Neural progenitor cell (in vitro differentiated cells): ENCODE measurements around the gene LDAF1. TPM values are rescaled to one million over a fixed set of nuclear protein-coding genes. Genes with fewer than 3 reads are reported as not detected.

Experiments
- DNase-seq: peaks from one replicate; pipeline ENCODE4 v3.0.0-alpha.2; 2016; ENCODE audit warnings: low spot score
- H2AFZ ChIP-seq: fragments of 200-600 bp; sonication (generic); replicated peaks from 2 replicates; pipeline ENCODE4 v1.6.1; 2016; ENCODE audit warnings: antibody characterized with exemption
- H3F3A ChIP-seq: fragments of 200-600 bp; sonication (generic); 2 replicates; pipeline ENCODE4 v1.6.1; 2016; ENCODE audit warnings: antibody characterized with exemption, low read depth
- H3K27ac ChIP-seq: fragments of 200-600 bp; sonication (generic); 2 replicates; pipeline ENCODE4 v1.5.1; 2016; ENCODE audit warnings: mild to moderate bottlenecking
- H3K27me3 ChIP-seq: fragments of 200-600 bp; sonication (generic); 2 replicates; pipeline ENCODE4 v1.6.1; 2016; ENCODE audit warnings: mild to moderate bottlenecking, moderate library complexity
- H3K36me3 ChIP-seq: fragments of 200-600 bp; sonication (generic); 2 replicates; pipeline ENCODE4 v1.5.1; 2016
- H3K4me1 ChIP-seq: fragments of 200-600 bp; sonication (generic); 2 replicates; pipeline ENCODE4 v1.6.1; 2016; ENCODE audit warnings: mixed run types
- H3K4me2 ChIP-seq: fragments of 200-600 bp; sonication (generic); 2 replicates; pipeline ENCODE4 v1.6.1; 2016
- H3K4me3 ChIP-seq: fragments of 200-600 bp; sonication (generic); 2 replicates; pipeline ENCODE4 v1.5.1; 2016
- H3K79me2 ChIP-seq: fragments of 200-600 bp; sonication (generic); 2 replicates; pipeline ENCODE4 v1.6.1; 2016; ENCODE audit warnings: low read depth
- H3K9ac ChIP-seq: fragments of 200-600 bp; sonication (generic); 2 replicates; pipeline ENCODE4 v1.6.1; 2016
- H3K9me3 ChIP-seq: fragments of 200-600 bp; sonication (generic); 2 replicates; pipeline ENCODE4 v1.5.1; 2016; ENCODE audit warnings: low read depth
- H4K20me1 ChIP-seq: fragments of 200-600 bp; sonication (generic); 2 replicates; pipeline ENCODE4 v1.6.1; 2016; ENCODE audit warnings: low read depth
- H3K27ac Mint-ChIP-seq: 3 replicates; pipeline ENCODE4 v1.8.0; 2021; ENCODE audit warnings: mixed read lengths
- H3K27me3 Mint-ChIP-seq: 2 replicates; pipeline ENCODE4 v1.8.0; 2022; ENCODE audit warnings: low read depth, mild to moderate bottlenecking, inconsistent platforms, moderate library complexity, mixed read lengths; ENCODE audit not compliant: insufficient read depth
- H3K36me3 Mint-ChIP-seq: 3 replicates; pipeline ENCODE4 v1.8.0; 2021; ENCODE audit warnings: mixed read lengths
- H3K4me1 Mint-ChIP-seq: 3 replicates; pipeline ENCODE4 v1.8.0; 2021; ENCODE audit warnings: mixed read lengths
- H3K4me3 Mint-ChIP-seq: 3 replicates; pipeline ENCODE4 v1.8.0; 2021; ENCODE audit warnings: mild to moderate bottlenecking, moderate library complexity, mixed read lengths
- H3K9me3 Mint-ChIP-seq: 3 replicates; pipeline ENCODE4 v1.8.0; 2020; ENCODE audit warnings: mixed read lengths
- CTCF ChIP-seq: fragments of 200-600 bp; sonication (generic); IDR thresholded peaks from 2 replicates; pipeline ENCODE4 v1.5.1; 2017; ENCODE audit warnings: antibody characterized with exemption, mild to moderate bottlenecking
- EZH2 ChIP-seq: fragments of 200-600 bp; sonication (generic); IDR thresholded peaks from 2 replicates; pipeline ENCODE4 v1.6.1; 2017; ENCODE audit warnings: antibody characterized with exemption, mild to moderate bottlenecking, moderate library complexity
- EZH2phosphoT487 ChIP-seq: fragments of 200-600 bp; sonication (generic); IDR thresholded peaks from 2 replicates; pipeline ENCODE4 v1.6.1; 2017; ENCODE audit warnings: antibody characterized with exemption
- total RNA-seq: library from RNA; depleted of rRNA; stranded (reverse); fragments of >200 nt; gene quantifications from 2 replicates; pipeline ENCODE4 v1.2.3, GENCODE V29; 2015; ENCODE audit warnings: low replicate concordance

LDAF1 gene
- total RNA-seq, 1 donor from 2014 or later = 34.8 TPM

GRCh38 chr16:21208446-21209230, 50.2 kb downstream of the LDAF1 start:
- no peaks in the 10 kb centered on the region for H3K4me1 Mint-ChIP-seq

GRCh38 chr16:21211486-21211885, 53.0 kb downstream of the LDAF1 start, which contains the start of gene ZP2:
ZP2 (minus strand) TSS chr16:21211574; CDS start chr16:21211547, 27 bp downstream.
- H2AFZ ChIP-seq = no peak within 1 kb of the TSS
- H3K4me1 ChIP-seq = no peaks in the 10 kb centered on the region
- H3K4me2 ChIP-seq = no peak within 1 kb of the TSS
- H3K36me3 ChIP-seq = no peaks in the 10 kb centered on the region
- H3K9ac ChIP-seq = no peak within 1 kb of the TSS
- Mint-ChIP-seq H3K4me3 (no peak within 1 kb of the TSS), H3K36me3 (no peaks in the 10 kb centered on the region), H3K4me1 (no peaks in the 10 kb centered on the region), H3K9me3 (peaks cover 2% of the 10 kb centered on the region), H3K27ac (peak within 1 kb of the TSS; percentile 57), H3K27me3 (peaks cover 2% of the 10 kb centered on the region)
- no peak within 1 kb of the TSS for H3K4me3 ChIP-seq
- TF ChIP-seq CTCF = no peak
- no peak for TF ChIP-seq EZH2phosphoT487
- no peak for TF ChIP-seq EZH2
- no peaks in the 10 kb centered on the region for H3K9me3 ChIP-seq
- H3F3A ChIP-seq = no peaks in the 10 kb centered on the region
- H3K27me3 ChIP-seq = no peaks in the 10 kb centered on the region
- DNase-seq = no peak
- H3K79me2 ChIP-seq = no peaks in the 10 kb centered on the region
- H4K20me1 ChIP-seq = no peaks in the 10 kb centered on the region
- H3K27ac ChIP-seq = no peak within 1 kb of the TSS

More at GRCh38 chr16:21208446-21209230, 50.2 kb downstream of the LDAF1 start:
- no peaks in the 10 kb centered on the region for H3K27me3 Mint-ChIP-seq
- Histone ChIP-seq H2AFZ (no peak overlapping the region), H3K79me2 (no peaks in the 10 kb centered on the region), H3K9ac (no peak overlapping the region), H3K36me3 (no peaks in the 10 kb centered on the region), H4K20me1 (no peaks in the 10 kb centered on the region), H3K27me3 (no peaks in the 10 kb centered on the region), H3K4me3 (no peak overlapping the region), H3K4me1 (no peaks in the 10 kb centered on the region), H3K27ac (no peak overlapping the region), H3K9me3 (no peaks in the 10 kb centered on the region), H3K4me2 (no peak overlapping the region), H3F3A (no peaks in the 10 kb centered on the region)
- no peak overlapping the region for H3K27ac Mint-ChIP-seq
- TF ChIP-seq EZH2 (no peak), EZH2phosphoT487 (no peak)
- no peak for DNase-seq
- H3K36me3 Mint-ChIP-seq = no peaks in the 10 kb centered on the region
- no peak overlapping the region for H3K4me3 Mint-ChIP-seq
- no peaks in the 10 kb centered on the region for H3K9me3 Mint-ChIP-seq

GRCh38 chr16:21214086-21214485, 55.6 kb downstream of the LDAF1 start:
- no peak for DNase-seq
- Mint-ChIP-seq H3K27ac (no peak overlapping the region), H3K4me3 (no peak overlapping the region), H3K9me3 (peaks cover 2% of the 10 kb centered on the region), H3K4me1 (no peaks in the 10 kb centered on the region), H3K36me3 (no peaks in the 10 kb centered on the region), H3K27me3 (peaks cover 2% of the 10 kb centered on the region)
- H3K79me2 ChIP-seq = no peaks in the 10 kb centered on the region
- H3K4me3 ChIP-seq = no peak overlapping the region
- no peak overlapping the region for H3K27ac ChIP-seq
- H3K9ac ChIP-seq = no peak overlapping the region
- TF ChIP-seq CTCF (no peak), EZH2 (no peak), EZH2phosphoT487 (no peak)
- H3K9me3 ChIP-seq = no peaks in the 10 kb centered on the region
- no peaks in the 10 kb centered on the region for H3K36me3 ChIP-seq
- no peaks in the 10 kb centered on the region for H3K27me3 ChIP-seq
- H3F3A ChIP-seq = no peaks in the 10 kb centered on the region
- H3K4me2 ChIP-seq = no peak overlapping the region
- no peaks in the 10 kb centered on the region for H3K4me1 ChIP-seq
- H2AFZ ChIP-seq = no peak overlapping the region
- H4K20me1 ChIP-seq = no peaks in the 10 kb centered on the region

- no peaks in the 10 kb centered on the region for H3F3A ChIP-seq
- no peaks in the 10 kb centered on the region for H3K27me3 ChIP-seq
- Mint-ChIP-seq H3K27me3 (peaks cover 4% of the 10 kb centered on the region), H3K27ac (no peak overlapping the region), H3K9me3 (peaks cover 3% of the 10 kb centered on the region), H3K36me3 (no peaks in the 10 kb centered on the region), H3K4me3 (no peak overlapping the region), H3K4me1 (peaks cover 6% of the 10 kb centered on the region)
- TF ChIP-seq CTCF = no peak
- TF ChIP-seq EZH2 = no peak
- TF ChIP-seq EZH2phosphoT487 = no peak
- no peak overlapping the region for H3K9ac ChIP-seq
- no peaks in the 10 kb centered on the region for H3K36me3 ChIP-seq
- no peaks in the 10 kb centered on the region for H4K20me1 ChIP-seq
- H3K4me1 ChIP-seq = no peaks in the 10 kb centered on the region
- no peak overlapping the region for H3K4me2 ChIP-seq
- H3K4me3 ChIP-seq = no peak overlapping the region
- H2AFZ ChIP-seq = no peak overlapping the region
- no peaks in the 10 kb centered on the region for H3K79me2 ChIP-seq
- no peaks in the 10 kb centered on the region for H3K9me3 ChIP-seq
- H3K27ac ChIP-seq = no peak overlapping the region
- DNase-seq = no peak
Observed at GRCh38 chr16:21217121-21217520, 58.6 kb downstream of the LDAF1 start.
